HG03280 (cell line): ENCODE data around the gene UCHL3.
"Not testable (repeated sequence)": the region's sequence is repeated elsewhere in the genome, so short reads cannot be mapped to it uniquely, and the experiment has no call there.

Experiments
- ATAC-seq: cut with Tn5 transposase; IDR thresholded peaks from one replicate; pipeline ENCODE4 v1.9.1; 2021; ENCODE audit warnings: mild to moderate bottlenecking, moderate library complexity; ENCODE audit not compliant: unreplicated experiment

The UCHL3 gene

DNA sequence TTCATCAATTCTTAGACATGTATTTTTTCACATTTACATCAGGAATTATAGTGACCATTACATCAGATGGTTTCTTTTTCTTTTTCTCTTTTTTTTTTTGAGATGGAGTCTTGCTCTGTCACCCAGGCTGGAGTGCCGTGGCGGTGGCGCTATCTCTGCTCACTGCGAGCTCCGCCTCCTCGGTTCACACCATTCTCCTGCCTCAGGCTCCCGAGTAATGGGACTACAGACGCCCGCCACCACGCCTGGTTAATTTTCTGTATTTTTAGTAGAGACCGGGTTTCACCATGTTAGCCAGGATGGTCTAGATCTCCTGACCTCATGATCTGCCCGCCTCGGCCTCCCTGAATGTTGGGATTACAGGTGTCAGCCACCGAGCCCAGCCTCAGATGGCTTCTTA is 4.2 kb upstream of the UCHL3 start:
- ATAC-seq, result not testable (repeated sequence)

DNA sequence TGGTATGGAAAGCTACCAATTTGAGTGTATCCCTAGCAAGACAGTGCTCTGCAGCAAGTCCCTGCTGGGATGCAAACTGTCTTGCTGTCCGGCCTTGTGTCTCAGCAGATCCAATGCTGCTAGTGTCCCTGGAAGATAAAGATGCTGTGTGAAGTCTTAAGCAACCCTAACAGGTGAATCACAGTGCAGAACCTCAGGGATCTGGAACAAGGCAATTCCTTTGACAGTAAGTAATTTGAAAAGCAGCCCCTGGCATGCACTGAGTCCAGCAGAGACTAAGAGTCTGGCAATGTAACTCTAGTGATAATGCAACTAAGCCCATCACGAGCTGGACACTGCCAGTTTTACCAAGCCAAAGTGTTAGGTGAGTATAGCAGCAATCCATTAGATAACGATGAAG is 1.7 kb upstream of the UCHL3 start:
- no peak for ATAC-seq

DNA sequence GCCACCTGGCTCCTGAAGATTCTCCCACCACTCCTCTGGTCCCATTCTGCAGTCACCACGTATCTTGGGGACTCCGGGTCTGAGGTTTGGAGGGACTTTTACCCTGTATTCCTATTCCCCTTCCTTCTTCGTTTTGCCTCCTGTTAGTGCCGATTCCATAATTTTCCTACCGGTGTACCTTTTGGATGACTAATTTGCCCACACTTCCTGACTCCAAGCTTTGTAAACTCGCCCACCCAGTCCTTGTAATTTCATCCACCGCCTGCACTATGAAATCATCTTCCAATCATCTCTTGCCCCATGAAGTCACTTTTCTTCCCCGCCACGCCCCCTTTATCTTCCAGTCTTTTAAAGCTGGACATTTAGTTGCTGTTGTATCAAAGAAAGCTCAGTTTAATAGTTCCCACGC is 572 bp downstream of the UCHL3 start:
- peak; percentile 5 for ATAC-seq

DNA sequence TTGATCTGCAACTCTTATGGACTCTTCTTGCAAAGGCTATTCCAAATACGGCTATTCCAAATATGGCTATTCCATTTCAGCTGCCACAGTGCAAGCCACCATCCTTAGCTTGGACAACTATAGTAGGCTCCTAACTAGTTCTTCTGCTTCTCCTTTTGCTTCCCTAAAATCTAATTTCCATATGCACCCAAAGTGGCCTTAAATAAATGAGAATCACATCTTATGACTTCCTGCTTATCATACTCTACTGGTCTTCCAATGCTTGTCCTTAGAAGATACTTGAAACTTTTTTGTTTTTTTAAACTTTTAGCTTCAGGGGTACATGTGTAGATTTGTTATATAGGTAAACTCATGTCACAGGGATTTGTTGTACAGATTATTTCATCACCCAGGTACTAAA is 4.9 kb downstream of the UCHL3 start:
- ATAC-seq, result no peak

DNA sequence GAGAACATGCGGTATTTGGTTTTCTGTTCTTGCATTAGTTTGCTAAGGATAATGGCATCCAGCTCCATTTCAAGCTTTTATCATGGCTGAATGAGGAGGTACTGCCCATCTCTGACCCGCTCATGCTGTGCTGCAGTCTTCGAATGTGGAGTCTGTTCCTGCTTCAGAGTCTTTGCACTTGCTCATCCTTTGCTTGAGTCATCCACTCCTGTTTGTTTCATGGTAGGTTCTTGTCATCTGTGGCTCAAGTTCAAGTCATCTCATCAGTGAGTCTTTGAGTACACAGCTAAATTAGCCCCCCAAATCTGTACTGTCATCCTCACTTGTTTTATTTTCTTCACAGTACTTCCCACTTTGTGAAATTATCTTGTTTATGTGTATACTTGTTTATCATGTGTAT is 5.4 kb downstream of the UCHL3 start:
- ATAC-seq, result no peak

DNA sequence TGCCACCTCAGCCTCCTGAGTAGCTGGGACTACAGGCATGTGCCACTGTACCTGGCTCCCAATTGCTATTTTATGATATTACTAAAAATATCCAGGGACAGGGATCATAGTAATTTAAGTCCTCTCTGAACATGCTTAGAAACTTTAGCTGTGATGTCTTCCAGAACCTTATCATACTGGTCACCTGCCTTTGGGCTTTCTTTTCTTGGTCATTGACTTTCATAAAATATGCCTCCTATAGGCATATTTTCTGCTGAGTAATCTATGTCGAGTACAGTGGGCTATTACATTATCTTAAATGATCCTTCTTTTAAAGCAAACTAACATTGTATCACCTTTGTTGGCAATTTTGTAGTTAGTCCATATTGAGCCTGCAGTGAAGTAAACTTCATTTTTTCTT is 6.2 kb downstream of the UCHL3 start:
- no peak for ATAC-seq

DNA sequence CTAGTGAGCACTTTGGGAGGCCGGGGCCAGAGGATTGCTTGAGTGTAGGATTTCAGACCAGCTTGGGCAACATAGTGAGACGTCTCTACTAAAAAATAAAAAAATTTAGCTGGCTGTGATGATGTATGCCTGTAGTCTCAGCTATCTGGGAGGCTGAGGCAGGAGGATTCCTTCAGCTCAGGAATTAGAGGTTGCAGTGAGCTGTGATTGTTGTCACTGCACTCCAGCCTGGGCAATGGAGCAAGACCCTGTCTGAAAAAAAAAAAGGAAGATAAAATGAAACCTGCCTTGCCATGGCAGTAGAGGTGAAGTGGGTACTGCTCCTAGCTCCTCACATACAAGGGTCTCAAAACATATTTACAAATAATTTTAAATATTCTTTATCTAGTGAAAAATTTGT is 7.4 kb downstream of the UCHL3 start:
- no peak for ATAC-seq

DNA sequence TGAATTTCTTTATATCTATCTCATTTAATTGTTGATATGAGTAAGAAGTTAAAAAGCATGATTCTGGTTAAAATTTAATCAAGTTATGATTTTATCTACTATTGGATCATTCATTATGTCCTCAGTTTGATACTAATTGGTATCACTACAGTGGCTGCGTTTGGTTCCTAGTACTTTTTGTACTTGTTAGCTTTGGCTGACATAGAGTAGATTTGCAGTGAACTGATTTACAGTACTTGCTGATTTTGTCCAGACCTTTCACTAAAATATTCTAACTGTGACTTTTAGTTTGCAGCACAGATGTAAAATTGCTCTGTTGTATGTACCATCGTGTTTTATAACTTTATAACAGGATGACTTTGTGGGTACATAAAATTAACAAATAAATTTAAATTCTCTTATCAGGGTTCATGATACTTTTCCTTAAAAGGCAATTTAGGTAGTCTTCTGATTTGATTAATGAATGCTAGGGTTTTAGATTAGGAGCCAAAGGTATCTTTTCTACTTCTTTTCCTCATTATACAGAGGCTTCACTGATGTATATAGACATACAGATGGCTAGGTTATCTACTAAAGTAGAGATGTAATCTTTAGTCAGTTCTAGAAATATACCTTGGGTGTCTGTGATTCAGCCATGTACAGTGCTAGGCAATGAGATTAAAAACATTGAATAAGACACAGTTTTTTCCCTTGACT is 8.7 kb downstream of the UCHL3 start:
- ATAC-seq, result no peak

DNA sequence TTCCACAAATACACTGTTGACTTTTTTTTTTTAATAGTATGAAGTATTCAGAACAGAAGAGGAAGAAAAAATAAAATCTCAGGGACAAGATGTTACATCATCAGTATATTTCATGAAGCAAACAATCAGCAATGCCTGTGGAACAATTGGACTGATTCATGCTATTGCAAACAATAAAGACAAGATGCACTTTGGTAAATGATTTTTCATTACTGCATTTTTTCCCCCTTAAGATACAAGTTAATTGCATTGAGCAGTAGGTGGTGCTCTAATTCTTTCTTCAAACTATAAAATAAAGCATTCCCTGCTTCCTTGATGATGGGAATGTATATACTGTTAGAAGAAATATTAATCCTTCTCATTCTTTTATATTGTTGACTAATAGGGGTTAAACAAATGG is 17.1 kb downstream of the UCHL3 start:
- no peak for ATAC-seq

DNA sequence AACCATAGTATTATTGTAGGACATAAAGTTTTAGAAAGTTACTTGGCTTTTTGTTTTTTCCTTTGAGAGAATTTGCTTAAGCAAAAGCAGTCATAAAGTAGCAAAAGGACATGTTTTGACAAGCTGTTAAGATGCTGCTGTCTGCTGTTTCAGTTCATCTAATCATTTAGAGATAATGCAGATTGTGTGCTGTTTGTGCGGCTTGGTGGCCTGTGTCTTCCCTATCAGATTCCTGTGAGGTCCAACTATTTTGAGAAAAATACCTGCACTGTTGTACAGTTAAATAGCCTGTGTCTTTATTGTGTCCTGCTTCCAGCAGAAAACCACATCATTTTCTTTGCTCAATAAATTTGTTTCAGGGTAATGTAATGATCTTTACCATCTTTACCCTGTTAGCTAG is 20.0 kb downstream of the UCHL3 start:
- ATAC-seq, result no peak

DNA sequence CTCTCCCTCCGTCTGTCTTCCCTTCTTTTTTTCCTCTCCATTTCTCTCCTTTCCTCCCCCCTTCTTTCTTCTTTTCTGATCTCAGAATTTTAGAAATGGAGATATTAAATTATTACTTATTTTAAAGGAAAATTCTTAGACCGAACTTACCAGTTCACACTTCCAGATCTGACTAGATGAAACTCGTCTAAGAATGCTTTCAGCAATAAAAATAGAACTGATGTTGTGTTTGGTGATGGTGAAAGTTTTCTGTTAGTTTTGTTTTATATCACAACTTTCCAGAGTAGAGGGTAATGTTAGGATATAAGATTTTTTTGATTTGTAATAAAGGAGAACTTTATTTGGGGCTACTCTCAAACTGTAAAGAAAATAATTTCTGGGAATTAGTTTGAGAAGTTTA is 29.9 kb downstream of the UCHL3 start:
- ATAC-seq, result no peak

DNA sequence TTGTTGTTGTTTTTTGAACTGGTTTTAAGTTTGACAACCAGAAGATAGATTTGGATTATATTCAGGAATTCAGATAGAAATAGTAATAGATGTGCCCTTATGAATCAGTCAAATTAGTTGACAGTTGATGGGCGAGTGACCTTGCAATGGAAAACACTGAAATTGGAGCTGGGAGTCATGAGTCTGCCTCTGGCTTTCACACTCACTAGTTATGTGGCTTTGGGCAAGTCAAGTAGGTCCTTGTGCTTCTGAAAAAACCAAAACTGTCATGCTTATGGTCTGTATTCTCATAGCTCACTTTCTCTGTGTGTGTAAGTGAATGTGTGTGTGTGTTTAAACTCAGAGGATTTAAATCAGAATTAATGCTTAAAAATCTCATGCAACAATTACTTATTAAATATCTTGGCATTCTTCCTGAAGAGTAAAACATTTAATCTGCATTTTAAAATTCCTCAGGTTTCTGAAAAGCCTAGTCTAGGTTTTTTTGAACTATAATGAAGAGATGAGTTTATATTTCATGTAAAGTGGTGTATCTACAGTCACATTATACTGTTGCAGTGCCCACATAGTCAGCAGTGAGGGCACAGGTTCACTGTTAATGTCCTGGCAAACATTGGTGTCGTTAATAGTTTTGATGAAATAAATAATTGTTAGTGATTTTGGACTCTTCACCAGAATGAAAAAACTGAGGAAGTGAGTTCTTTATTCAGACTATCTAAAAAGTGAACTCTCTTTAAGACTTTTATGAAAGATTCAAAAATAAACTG is 32.5 kb downstream of the UCHL3 start:
- ATAC-seq, result no peak

DNA sequence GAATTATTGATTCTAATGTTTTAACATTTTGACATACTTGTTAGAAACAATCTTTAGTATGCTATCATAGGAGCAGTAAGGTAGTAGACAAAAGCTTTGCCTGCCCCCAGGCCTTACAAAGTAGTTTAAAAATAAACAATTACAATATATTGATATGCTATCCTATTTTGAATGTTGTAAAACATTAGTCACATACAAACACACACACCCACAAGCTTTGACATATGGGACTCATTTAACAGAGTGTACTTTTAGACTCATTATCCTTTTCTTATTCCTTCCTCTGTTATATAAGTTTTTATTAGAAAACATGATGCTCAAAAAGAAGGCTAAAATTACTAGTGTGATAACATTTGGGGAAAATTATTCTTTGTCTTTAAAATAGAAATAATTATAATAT is 33.5 kb downstream of the UCHL3 start:
- no peak for ATAC-seq

DNA sequence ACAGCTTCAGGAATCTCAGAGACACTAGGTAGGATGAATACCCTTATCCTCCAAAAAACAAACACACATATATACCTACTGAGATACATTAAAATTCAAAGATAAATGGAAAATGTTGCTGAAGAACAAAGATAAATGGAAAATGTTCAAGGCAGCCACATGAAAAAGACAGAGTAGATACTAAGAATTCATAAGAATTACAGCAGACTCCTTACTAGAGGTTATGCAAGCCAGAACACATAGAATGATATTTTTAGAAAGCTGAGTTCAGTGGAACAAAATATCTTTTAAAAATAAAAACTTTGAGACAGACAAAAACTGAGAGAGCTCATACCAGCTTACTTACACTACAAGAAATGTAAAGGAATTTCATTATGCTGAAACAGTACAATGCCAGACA is 35.6 kb downstream of the UCHL3 start:
- no peak for ATAC-seq

DNA sequence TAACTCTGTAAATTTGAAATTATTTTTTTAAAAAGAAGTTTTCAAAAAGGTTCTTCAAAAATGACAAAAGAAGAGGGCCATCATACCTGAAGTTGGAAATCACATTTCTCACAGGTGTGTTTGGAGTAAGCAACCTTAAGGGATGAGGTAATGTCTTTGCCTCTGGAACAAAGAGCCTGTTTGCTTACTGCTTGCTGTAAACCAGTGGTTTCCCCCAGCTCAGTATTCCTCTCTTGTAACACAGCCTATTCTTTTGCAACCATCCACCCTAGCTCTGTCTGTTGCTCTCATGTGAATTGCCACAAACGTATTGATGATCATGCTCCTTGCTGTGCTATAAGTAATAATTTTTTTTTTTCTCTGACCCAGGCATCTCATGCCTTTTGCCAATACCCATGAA is 38.1 kb downstream of the UCHL3 start:
- ATAC-seq, result no peak

DNA sequence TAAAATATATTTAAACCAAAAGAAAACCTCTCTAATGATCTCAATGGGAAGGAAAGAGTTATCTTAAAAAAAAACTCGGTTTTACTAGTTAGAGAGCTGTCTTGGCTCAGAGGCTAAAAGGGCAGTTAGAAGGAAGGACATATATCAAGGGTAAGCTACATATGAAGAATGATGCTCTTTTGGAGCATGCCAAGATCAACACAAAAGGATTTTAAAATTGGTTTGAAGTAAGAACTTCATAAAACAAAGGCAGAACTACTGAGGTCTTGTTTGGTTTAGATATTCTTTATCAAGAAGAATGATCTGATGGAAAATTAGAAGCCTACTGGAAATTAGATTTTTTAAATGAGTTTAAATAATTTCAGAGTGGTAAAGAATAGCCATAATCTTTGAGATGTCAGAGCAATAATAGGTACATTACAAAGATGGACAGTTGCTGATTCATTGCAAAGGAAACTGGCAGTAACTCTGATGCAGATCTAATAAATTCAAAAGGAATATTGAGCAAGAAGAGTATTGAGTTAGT is 47.1 kb downstream of the UCHL3 start:
- no peak for ATAC-seq

DNA sequence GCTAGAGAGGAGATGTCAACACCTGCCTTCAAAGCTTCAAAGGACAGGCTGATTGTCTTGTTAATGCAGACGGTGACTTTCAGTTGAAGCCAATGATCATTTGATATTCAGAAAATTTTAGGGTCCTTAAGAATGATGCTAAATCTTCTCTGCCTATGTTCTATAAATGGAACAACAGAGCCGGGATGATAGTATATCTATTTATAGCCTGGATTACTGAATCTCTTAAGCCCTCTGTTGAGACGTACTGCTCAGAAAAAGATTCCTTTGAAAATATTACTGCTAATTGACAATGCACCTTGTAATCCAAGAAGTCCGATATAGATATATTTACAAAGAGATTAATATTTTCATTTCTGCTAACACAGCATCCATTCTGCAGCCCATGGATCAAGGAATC is 50.8 kb downstream of the UCHL3 start:
- ATAC-seq, result no peak

DNA sequence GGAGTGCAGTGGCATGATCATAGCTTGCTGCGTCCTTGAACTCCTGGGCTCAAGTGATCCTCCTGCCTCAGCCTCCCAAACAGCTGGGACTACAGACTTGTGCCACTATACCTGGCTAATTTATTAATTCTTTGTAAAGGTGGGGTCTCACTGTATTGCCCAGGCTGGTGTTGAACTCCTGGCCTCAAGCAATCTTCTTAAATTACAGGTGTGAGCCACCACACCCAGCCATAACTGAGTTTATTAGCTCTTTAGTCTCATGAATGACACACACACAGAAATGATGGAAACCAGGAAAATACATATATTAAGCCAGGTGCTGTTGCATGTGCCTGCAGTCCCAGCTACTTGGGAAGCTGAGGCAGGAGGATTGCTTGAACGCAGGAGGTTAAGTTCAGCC is 53.4 kb downstream of the UCHL3 start:
- ATAC-seq, result no peak

DNA sequence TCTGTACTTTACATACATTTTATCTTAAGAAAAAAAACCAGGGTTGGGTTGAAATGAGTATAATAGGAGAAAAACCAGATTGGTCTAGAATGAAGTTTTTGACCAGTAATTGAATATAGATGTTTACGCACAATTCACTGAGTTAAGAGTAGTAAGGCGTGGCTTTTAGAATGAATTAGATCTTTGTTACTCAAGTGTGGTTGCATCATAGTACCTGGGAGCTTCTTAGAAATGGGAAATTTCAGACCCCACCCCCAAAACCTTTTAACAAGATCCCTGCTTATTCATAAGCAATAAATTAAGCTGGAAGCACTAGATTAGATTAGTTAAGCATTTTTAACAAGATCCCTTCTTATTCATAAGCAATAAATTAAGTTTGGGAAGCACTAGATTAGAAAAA is 57.9 kb downstream of the UCHL3 start:
- ATAC-seq, result no peak

DNA sequence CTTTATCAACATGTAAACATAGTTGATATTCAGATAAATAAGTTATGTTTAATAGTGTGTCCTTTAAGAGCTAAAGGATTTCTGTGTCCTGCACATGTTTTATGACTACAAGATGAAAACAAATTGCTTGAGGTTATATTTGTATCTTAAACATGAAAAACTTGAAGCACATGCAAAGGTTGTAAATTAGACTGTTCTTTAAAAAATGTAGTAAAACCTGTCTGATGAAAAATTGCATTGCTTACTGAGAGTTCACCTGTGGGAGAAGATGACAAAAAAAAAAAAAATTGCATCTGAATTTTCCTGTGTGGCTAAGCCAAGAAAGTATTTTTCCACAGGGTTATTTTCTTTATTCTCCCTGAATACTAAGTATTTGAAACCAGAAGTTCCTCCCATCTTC is 60.9 kb downstream of the UCHL3 start:
- ATAC-seq, result no peak

DNA sequence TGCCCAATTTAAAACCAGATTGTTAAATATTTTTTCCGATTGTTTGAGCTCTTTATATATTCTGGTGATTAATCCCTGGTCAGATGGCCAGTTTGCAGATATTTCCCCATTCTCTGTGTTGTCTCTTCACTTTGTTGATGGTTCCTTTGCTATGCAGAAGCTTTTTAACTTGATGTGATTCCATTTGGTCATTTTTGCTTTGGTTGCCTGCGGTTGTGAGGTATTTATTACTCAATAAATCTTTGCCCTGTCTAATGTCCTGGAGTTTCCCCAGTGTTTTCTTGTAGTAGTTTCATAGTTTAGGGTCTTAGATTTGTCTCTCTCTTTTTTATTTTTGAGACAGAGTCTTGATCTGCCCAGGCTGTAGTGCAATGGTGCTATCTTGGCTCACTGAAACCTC is 62.8 kb downstream of the UCHL3 start:
- no peak for ATAC-seq

DNA sequence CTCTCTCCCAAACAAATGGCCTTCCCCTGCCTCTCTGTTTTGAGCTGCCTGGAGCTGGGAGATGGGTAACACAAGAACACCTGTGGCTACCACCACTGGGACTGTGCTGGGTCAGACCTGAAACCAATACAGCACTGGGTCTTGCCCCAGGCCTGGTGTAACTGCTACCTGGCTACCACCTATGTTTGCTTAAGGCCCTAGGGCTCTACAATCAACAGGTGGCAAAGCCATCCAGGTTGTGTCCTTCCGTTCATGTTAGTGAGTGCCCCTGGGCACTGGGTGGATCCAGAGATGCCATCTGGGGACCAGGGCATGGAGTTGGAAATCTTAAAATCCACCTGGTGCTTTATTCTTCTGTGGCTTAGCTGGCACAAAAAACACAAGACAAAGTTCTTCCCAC is 67.6 kb downstream of the UCHL3 start:
- ATAC-seq, result no peak

DNA sequence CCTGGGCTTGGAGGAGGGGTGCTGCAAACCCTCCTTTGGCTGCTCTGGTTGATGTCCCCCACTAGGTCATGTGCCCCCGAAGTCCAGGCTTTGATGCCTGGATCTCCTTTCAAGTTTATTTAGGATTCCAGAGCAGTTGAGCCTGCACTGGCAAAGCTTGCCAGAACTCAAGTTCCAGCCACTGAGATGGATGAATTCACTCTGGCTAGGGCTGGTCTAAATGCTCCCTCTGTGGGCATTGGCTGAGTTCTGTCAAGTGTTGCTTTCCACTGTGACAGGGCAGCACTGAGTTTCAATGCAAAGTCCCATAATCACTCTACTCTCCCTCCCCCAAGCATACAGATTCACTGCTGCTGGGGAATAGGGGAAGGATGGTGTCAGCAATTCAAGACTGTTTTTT is 68.7 kb downstream of the UCHL3 start:
- no peak for ATAC-seq
